HUES6 (cell line): ENCODE measurements around the gene RNF126.
A peak's percentile ranks its signal among the peaks of the same experiment; 100 is the strongest.
"Not testable (repeated sequence)": the region's sequence is repeated elsewhere in the genome, so short reads cannot be mapped to it uniquely, and the experiment has no call there.

ENCODE experiments used
- H3K27ac ChIP-seq: 2 replicates; pipeline ENCODE4 v1.7.0; 2013; ENCODE audit warnings: low read depth, mild to moderate bottlenecking, low read length, inconsistent platforms
- H3K27me3 ChIP-seq: 2 replicates; pipeline ENCODE4 v1.6.1; 2013; ENCODE audit warnings: low read length; ENCODE audit not compliant: control insufficient read depth, insufficient read depth
- H3K36me3 ChIP-seq: 2 replicates; pipeline ENCODE4 v1.6.1; 2013; ENCODE audit warnings: low read length; ENCODE audit not compliant: control insufficient read depth, insufficient read depth
- H3K4me1 ChIP-seq: 2 replicates; pipeline ENCODE4 v1.6.1; 2013; ENCODE audit warnings: low read length; ENCODE audit not compliant: control insufficient read depth, insufficient read depth
- H3K4me3 ChIP-seq: 2 replicates; pipeline ENCODE4 v1.5.1; 2013; ENCODE audit warnings: low read depth, low read length
- H3K9ac ChIP-seq: one replicate; pipeline ENCODE4 v1.6.1; 2013; ENCODE audit warnings: mild to moderate bottlenecking, low read length
- H3K9me3 ChIP-seq: 2 replicates; pipeline ENCODE4 v1.6.1; 2013; ENCODE audit warnings: low read depth, low read length; ENCODE audit not compliant: control insufficient read depth, insufficient read depth

The RNF126 gene

DNA sequence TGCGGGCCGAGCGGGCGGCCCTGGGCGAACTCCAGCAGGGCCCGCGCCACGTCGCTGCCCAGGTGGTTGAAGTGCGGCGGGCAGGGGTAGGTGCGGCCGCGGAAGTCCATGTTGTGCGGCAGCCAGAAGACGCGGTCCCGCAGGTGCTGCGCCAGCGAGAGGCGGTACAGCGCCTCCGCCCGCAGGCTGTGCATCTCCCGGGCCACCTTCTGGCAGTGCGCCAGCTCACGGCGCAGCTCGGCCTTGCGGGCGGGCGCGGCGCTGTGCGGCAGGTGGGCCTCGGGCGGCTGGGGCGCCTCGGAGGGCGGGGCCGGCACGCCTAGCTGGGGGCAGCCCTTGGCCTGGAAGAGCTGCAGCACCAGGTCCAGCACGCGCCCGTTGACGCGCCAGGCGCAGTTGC, 41.8 kb downstream of the RNF126 start:
- not testable (repeated sequence) for H3K9me3 ChIP-seq, H3K4me1 ChIP-seq, H3K4me3 ChIP-seq, H3K9ac ChIP-seq, H3K27me3 ChIP-seq, H3K27ac ChIP-seq
- peaks cover 75% of the 10 kb centered on the region for H3K36me3 ChIP-seq

DNA sequence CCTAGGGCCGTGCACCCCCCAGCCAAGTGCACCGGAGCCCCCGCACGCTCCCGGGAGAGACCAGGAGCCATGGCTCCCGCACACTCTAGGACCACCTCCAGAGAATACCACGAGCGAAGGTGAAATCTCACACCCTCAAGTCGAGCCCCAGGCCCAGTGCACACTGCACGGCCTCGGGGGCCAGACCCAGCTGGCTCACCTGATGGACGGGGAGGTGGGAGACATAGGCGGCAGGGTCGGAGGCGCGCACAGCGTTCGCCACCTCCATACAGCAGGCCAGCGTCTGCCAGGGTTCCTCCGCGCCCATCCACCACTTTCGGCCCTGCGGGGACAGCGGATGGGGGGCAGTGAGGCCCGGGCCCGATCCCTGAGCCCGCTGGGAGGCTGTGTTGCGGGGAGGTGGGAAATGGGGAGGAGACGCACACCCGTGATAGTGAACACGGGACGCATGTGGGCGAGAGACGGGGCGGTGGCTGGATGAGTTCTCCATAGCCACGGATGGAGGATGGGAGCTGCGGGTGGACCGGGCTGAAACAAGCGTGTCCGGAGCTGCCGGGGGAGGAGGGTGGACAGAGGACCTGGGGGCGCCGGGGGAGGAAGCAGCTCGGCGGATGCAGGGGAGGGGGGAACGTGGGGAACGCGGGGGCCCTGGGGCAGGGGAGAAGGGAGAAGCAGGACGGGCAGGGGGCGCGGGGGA, 42.7 kb downstream of the RNF126 start:
- H3K4me1 ChIP-seq = no peaks in the 10 kb centered on the region
- no peak overlapping the region for H3K9ac ChIP-seq
- no peaks in the 10 kb centered on the region for H3K9me3 ChIP-seq
- no peak overlapping the region for H3K27ac ChIP-seq
- H3K27me3 ChIP-seq = no peaks in the 10 kb centered on the region
- peaks cover 75% of the 10 kb centered on the region for H3K36me3 ChIP-seq
- no peak overlapping the region for H3K4me3 ChIP-seq

- Histone ChIP-seq H3K9ac (no peak overlapping the region), H3K27ac (no peak overlapping the region), H3K9me3 (no peaks in the 10 kb centered on the region), H3K36me3 (peaks cover 73% of the 10 kb centered on the region), H3K27me3 (no peaks in the 10 kb centered on the region), H3K4me1 (no peaks in the 10 kb centered on the region), H3K4me3 (no peak overlapping the region)
Measured at GRCh38 chr19:619286-620002, 43.6 kb downstream of the RNF126 start.

GRCh38 chr19:618674-619285, 44.2 kb downstream of the RNF126 start:
- H3K27me3 ChIP-seq = no peaks in the 10 kb centered on the region
- H3K4me3 ChIP-seq = no peak overlapping the region
- no peaks in the 10 kb centered on the region for H3K9me3 ChIP-seq
- H3K9ac ChIP-seq = no peak overlapping the region
- H3K27ac ChIP-seq = no peak overlapping the region
- H3K36me3 ChIP-seq = peaks cover 74% of the 10 kb centered on the region
- no peaks in the 10 kb centered on the region for H3K4me1 ChIP-seq

DNA sequence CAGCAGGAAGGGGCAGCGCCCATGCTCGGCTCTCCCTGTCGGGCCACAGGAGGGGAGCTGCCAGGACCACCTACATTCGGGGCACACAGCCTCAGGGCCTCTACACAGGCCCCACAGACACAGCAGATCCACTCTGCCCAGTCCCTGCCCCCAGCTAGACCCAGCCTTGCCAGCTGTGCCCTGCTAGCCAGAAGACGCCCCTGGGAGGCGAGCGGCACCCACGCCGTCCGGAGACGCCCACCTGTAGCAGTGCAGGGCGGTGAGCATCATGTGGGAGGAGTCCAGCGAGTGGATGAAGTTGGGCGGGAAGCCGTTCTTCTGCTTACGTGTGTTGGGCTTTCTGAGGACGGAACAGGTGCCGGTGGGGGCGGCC, 44.8 kb downstream of the RNF126 start:
- H3K27me3 ChIP-seq = no peaks in the 10 kb centered on the region
- no peak overlapping the region for H3K27ac ChIP-seq
- H3K4me1 ChIP-seq = no peaks in the 10 kb centered on the region
- H3K4me3 ChIP-seq = no peak overlapping the region
- no peak overlapping the region for H3K9ac ChIP-seq
- H3K9me3 ChIP-seq = no peaks in the 10 kb centered on the region
- H3K36me3 ChIP-seq = peaks cover 68% of the 10 kb centered on the region

- H3K4me3 ChIP-seq = no peak overlapping the region
- no peaks in the 10 kb centered on the region for H3K4me1 ChIP-seq
- no peak overlapping the region for H3K27ac ChIP-seq
- H3K27me3 ChIP-seq = no peaks in the 10 kb centered on the region
- H3K9ac ChIP-seq = no peak overlapping the region
- H3K9me3 ChIP-seq = no peaks in the 10 kb centered on the region
- peaks cover 63% of the 10 kb centered on the region for H3K36me3 ChIP-seq
Measured at GRCh38 chr19:617551-618246, 45.3 kb downstream of the RNF126 start.

DNA sequence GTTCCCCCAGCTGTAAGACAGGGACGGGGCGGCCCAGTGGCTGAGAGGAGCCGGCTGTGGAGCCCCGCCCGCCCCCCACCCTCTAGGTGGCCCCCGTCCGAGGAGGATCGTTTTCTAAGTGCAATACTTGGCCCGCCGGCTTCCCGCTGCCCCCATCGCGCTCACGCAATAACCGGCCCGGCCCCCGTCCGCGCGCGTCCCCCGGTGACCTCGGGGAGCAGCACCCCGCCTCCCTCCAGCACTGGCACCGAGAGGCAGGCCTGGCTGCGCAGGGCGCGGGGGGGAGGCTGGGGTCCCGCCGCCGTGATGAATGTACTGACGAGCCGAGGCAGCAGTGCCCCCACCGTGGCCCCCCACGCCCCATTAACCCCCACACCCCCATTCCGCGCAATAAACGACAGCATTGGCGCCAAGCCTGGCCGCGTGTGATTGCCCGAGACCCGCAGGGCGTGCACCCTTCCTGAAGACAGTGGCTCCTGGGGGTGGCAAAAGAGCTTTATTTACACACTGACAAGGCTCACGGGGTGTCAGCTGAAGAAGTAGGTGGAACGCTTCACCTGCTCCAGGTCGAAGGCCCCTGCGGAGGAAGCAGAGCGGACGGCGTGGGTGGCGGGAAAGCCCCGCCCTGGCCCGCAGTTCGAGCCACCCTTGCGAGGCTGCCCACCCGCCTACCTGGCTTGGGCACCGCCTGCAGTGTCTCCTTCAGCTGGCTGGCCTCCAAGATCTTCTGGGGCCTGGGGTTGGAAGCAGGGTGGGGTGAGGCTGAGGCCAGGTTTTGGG, 46.1 kb downstream of the RNF126 start:
- H3K27ac ChIP-seq = no peak overlapping the region
- no peaks in the 10 kb centered on the region for H3K4me1 ChIP-seq
- H3K27me3 ChIP-seq = no peaks in the 10 kb centered on the region
- no peaks in the 10 kb centered on the region for H3K9me3 ChIP-seq
- H3K36me3 ChIP-seq = peaks cover 55% of the 10 kb centered on the region
- no peak overlapping the region for H3K9ac ChIP-seq
- H3K4me3 ChIP-seq = no peak overlapping the region

GRCh38 chr19:616062-616700, 46.8 kb downstream of the RNF126 start:
- H3K4me1 ChIP-seq = peaks cover 4% of the 10 kb centered on the region; the same call in 1 of the 2 replicates
- no peaks in the 10 kb centered on the region for H3K27me3 ChIP-seq
- H3K9me3 ChIP-seq = no peaks in the 10 kb centered on the region
- no peak overlapping the region for H3K27ac ChIP-seq
- H3K36me3 ChIP-seq = peaks cover 50% of the 10 kb centered on the region
- H3K4me3 ChIP-seq = no peak overlapping the region
- H3K9ac ChIP-seq = no peak overlapping the region

DNA sequence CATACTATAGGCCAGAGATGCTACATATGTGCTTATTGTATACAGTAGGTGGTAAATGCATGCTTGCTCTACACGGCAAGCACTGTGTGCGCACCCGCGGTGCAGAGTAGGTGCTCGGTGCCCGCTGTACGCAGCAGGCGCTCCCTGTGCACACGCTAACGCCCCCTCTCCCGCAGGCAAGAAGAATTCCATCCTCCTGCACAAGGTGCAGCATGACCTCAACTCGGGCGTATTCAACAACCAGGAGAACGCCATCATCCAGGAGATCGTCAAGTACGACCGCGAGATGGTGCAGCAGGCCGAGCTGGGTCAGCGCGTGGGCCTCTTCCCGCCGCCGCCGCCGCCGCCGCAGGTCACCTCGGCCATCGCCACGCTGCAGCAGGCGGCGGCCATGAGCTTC, 47.4 kb downstream of the RNF126 start:
- Histone ChIP-seq H3K9me3 (no peaks in the 10 kb centered on the region), H3K9ac (no peak overlapping the region), H3K4me3 (peak overlapping the region; percentile 16; the same call in 1 of the 2 replicates), H3K36me3 (peaks cover 50% of the 10 kb centered on the region), H3K4me1 (peaks cover 9% of the 10 kb centered on the region; the same call in 1 of the 2 replicates), H3K27me3 (no peaks in the 10 kb centered on the region), H3K27ac (no peak overlapping the region)
